ENCODE results near the gene ABCF2. TPM values are rescaled to one million over a fixed set of nuclear protein-coding genes. Genes with fewer than 3 reads are reported as not detected.

Gene ABCF2
- total RNA-seq, 1 experiment from 2014 or later, result 63.7 TPM

DNA sequence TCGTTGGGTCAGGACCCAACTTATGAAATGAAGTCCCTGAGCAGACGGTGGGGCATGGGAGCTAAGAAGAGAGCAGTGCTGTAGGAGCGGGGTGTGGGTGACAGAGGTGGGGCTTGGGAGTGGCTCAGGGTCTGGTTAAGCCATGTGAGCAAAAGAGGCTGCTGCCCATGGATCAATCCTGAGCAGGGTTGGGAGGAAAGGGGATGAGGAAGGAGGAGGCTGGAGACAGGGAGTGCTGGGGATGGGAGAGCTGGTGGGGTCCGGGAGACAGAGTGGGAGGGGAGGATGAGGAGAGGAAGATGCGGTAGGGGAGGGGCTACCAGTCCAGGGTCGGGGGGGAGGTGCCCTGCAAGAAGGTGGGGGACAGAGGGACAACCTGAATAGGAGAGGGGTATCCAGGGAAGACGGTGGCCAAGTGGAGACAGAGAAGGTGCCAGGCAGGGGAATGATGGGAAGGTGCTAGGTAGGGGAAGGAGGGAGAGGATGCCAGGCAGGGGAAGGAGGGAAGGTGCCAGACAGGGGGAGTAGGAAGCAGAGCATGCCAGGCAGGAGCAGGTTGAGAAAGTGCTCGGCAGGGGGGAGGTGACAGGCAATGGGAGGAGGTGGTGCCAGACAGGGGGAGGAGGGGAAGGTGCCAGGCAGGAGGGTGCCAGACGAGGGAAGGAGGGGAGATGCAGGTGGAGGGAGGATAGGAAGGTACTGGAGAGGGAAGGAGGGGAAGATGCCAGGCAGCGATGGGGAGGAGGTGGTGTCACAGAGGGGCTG lies 49.0 kb upstream of the ABCF2 start:
- RAD21 ChIA-PET (ENCODE audit: low non-redundant PET in 1 of 2, low total read pairs in 2 of 2, uncharacterized antibody in 2 of 2, unreplicated experiment in 2 of 2), result no interaction called here
- H3K27ac ChIP-seq (ENCODE audit: low read depth, low read length), result no peak overlapping the region
- CTCF ChIA-PET, result no interaction called here
- BruUV-seq (replicated peaks), result no TSS peak
- peaks cover 12 to 17% of the 10 kb centered on the region in 2 experiments; a peak in 3 of 4 replicates for H3K4me1 ChIP-seq (ENCODE audit: control insufficient read depth in 1 of 2, insufficient read depth in 2 of 2, low read length in 2 of 2)
- no peaks in the 10 kb centered on the region for H3K27me3 ChIP-seq (ENCODE audit: insufficient read depth, low read length)
- peak overlapping the region; percentile 46 to 57 for H3K4me3 ChIP-seq (replicated peaks in 1 of 2; ENCODE audit: low read depth in 1 of 2, low read length in 2 of 2)
- H3K9ac ChIP-seq (ENCODE audit: low read length), result peak overlapping the region; percentile 35
- no peaks in the 10 kb centered on the region for H3K36me3 ChIP-seq (ENCODE audit: control insufficient read depth in 1 of 2, insufficient read depth in 2 of 2, low read length in 2 of 2)
- intact Hi-C loops (cut with micrococcal nuclease), result no loop called here
- no peaks in the 10 kb centered on the region for H4K20me1 ChIP-seq (ENCODE audit: insufficient read depth)
- DNase-seq (ENCODE audit: low read depth, low spot score), result no peak
- peak; percentile 25 for ATAC-seq
- no peak overlapping the region for H2AFZ ChIP-seq (ENCODE audit: low read depth, low read length, poor library complexity, severe bottlenecking)
- H3K9me3 ChIP-seq (ENCODE audit: control insufficient read depth in 1 of 2, insufficient read depth in 1 of 2, low read depth in 1 of 2, low read length in 2 of 2), result no peaks in the 10 kb centered on the region
- POLR2A ChIA-PET, result no interaction called here
- H3K79me2 ChIP-seq (ENCODE audit: insufficient read depth, low read length), result no peaks in the 10 kb centered on the region
- peak overlapping the region; percentile 83 for H3K4me2 ChIP-seq (ENCODE audit: low read length)
- TF ChIP-seq, protein P1, sequence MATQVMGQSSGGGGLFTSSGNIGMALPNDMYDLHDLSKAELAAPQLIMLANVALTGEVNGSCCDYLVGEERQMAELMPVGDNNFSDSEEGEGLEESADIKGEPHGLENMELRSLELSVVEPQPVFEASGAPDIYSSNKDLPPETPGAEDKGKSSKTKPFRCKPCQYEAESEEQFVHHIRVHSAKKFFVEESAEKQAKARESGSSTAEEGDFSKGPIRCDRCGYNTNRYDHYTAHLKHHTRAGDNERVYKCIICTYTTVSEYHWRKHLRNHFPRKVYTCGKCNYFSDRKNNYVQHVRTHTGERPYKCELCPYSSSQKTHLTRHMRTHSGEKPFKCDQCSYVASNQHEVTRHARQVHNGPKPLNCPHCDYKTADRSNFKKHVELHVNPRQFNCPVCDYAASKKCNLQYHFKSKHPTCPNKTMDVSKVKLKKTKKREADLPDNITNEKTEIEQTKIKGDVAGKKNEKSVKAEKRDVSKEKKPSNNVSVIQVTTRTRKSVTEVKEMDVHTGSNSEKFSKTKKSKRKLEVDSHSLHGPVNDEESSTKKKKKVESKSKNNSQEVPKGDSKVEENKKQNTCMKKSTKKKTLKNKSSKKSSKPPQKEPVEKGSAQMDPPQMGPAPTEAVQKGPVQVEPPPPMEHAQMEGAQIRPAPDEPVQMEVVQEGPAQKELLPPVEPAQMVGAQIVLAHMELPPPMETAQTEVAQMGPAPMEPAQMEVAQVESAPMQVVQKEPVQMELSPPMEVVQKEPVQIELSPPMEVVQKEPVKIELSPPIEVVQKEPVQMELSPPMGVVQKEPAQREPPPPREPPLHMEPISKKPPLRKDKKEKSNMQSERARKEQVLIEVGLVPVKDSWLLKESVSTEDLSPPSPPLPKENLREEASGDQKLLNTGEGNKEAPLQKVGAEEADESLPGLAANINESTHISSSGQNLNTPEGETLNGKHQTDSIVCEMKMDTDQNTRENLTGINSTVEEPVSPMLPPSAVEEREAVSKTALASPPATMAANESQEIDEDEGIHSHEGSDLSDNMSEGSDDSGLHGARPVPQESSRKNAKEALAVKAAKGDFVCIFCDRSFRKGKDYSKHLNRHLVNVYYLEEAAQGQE (IDR thresholded peaks at IDR 0.05; ENCODE audit: low read depth), result no peak
- TF ChIP-seq POLR2A (IDR thresholded peaks at IDR 0.05; ENCODE audit: borderline replicate concordance, extremely low read depth, insufficient read depth, insufficient read length) (no peak), POLR2AphosphoS5 (IDR thresholded peaks at IDR 0.05; ENCODE audit: low read depth, low read length) (no peak), CEBPB (IDR thresholded peaks at IDR 0.05; ENCODE audit: low read depth) (no peak), EGR1 (IDR thresholded peaks at IDR 0.05; ENCODE audit: low read depth) (no peak), ZNF274 (IDR thresholded peaks at IDR 0.05; ENCODE audit: low read depth, low read length) (no peak), TCF7L2 (IDR thresholded peaks at IDR 0.05; ENCODE audit: borderline replicate concordance, extremely low read depth, insufficient read depth, insufficient read length) (no peak), CBX3 (IDR thresholded peaks at IDR 0.05; ENCODE audit: low read depth) (no peak), EZH2 (IDR thresholded peaks at IDR 0.05) (no peak), EZH2phosphoT487 (IDR thresholded peaks at IDR 0.05; ENCODE audit: borderline replicate concordance) (no peak), YY1 (IDR thresholded peaks at IDR 0.05; ENCODE audit: extremely low read depth, insufficient replicate concordance, low read depth, low read length) (no peak), ZFX (IDR thresholded peaks at IDR 0.05) (no peak)
- TF ChIP-seq, protein P2, sequence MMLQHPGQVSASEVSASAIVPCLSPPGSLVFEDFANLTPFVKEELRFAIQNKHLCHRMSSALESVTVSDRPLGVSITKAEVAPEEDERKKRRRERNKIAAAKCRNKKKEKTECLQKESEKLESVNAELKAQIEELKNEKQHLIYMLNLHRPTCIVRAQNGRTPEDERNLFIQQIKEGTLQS (IDR thresholded peaks at IDR 0.05), result no peak
- H3K9me2 ChIP-seq (ENCODE audit: insufficient read depth), result no peaks in the 10 kb centered on the region
